Measurements from ENCODE around the gene CTBP2.
"Not testable (repeated sequence)": the region's sequence is repeated elsewhere in the genome, so short reads cannot be mapped to it uniquely, and the experiment has no call there.

The CTBP2 gene

DNA sequence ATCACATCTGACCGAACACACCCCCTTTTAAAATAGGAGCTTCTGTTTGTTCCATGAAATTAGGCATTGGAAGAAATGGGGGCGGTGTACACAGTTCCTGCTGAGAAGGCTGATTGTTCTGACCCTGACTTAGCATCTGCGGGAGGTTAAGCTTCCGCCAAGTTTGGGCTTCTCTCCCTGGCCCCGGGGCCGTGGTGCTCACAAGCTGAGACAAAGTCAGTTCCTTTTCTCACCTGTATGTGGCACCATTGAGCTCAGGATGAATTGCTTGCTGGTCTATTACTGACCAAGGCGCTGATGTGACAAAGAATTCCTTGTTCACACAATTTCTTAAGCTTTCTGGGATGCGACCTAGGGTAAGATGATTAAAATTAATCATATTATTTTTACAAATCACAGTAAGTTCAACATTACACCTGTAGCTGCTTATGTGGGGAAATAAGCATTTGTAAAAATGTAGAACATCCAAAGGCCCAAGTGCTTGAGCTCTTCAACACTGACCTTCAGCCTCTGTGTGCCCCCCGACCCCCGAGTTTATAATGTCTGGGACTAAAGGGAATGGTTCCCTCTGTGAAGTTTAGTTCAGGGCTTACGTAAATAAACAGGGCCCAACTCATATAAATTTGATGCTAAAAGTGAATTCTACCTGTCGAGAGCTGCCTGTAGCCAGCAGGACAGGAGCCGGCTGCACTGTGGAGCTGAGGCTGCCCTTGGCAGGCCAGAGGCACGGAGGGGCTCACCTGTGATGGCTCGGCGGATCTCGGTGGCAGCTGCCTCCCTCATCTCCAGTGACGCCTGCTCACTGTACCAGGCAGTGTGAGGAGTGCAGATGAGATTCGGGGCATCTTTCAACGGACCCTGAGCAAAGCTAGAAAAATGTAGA is 167.7 kb downstream of the CTBP2 start:
- DNase-seq: peak in 1 of 2 donors; percentile 35

DNA sequence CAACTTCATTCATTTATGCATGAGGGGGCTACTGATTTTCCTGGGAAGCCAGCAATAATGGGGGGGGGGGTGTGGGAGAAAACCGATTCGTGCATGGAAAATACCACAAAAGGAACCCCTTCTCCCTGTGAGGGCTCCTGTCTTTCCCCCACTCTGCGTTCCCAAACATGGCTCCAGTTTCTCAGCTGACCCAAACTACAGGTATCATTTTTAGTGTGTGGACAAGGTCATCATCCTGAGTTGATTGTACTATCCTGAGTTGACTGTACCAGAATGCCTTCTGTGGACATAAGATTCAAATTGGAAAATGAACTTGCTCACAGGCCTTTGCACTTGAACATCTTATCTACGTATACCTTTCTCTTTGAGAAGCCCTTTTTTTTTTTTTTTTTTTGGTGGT is 168.5 kb downstream of the CTBP2 start:
- DNase-seq: no peak

DNA sequence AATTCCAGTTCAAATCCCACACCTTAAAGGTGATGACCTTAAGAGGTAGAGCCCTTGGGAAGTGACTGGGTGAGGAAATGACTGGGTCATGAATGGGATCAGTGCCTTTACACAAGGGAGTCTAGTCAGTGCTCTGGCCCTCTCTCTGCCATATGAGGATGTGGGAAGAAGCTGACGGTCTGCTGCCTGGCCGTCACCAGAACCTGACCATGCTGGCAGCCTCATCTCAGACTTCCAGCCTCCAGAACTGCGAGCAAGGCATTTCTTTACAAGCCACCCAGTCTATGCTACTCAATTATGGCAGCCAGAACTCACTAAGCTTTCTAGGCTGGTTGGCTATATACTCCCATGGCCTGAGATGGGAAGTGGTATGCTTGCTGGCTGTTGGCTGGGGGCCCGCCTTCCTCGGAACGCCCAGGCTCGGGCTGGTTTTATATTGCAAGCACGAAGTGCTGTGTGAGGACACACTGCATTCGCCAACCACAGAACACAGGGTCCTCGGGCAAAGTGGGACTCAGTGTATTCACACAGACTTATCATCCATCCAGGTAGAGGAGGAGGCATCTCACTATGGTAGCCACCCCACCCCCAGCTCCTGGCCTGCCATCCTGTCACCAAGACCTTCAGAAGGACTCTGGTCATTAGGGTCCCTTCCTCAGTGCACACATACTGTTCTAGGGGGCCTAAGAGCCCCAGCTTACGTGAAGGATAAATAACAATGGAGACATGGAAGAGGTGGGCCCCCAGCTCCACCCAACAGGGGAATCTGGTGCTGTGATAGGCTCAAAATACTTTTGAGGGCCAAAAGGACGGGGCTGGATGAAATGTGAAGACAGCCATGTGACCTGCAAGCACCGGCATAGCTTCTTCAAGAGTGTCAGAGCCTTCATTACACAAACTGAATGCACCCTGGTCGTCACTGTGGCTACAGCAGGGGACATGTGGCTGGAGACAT is 169.4 kb downstream of the CTBP2 start:
- no peak for DNase-seq

DNA sequence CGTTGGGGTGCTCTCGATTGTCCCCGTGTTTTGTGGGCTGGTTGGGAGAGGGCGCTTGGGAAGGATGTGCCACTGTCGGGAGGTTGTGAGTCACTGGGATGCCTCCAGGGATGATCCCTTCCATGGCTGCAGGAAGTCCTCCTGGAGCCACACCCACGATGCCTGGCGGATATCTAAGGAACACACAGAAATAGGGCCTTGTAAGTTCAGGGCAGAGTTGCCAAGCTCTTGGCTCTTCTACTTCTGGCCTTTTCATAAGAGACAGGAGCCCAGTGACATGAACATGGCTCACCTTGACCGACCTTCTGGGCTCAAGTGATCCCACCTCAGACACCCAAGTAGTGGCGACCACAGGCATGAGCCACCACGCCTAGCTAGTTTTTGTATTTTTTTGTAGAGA is 170.8 kb downstream of the CTBP2 start:
- DNase-seq: no peak

DNA sequence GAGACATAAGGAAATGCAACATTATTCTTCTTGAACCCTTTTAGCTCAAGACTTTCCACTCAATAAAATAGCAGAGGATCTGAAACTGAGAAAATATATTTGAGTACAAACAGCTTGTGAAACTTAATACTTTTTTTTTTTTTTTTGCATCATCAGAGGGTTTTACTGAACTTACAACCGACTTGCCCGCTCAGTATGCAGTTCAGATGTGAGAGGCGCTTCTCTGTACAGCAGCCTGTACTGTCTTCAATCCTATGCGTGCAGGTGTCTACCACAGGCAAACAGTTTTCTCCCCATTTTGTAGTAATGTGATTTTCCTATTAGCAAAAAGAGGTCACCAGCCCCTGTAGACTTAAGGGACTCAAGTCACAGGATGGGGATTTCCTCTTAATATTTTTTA is 171.6 kb downstream of the CTBP2 start:
- not testable (repeated sequence) for DNase-seq

DNA sequence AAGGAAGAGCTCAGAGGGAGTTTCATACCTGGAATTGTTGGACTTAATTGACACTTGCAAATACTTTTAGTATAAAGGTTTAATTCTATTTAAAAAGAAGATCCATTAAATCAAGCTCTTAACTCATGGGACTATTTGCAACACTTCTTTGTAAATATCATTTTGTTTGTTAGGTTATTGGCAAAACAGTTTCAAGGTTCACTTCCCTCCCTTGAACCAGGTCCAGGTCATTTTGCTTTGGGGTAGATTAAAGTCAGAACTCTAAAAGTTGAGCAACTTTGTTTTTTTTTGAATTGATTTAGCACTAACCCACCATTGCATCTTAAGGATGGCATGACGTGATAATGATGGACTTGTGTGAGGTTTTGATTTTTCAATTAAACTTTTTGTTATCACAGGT is 172.6 kb downstream of the CTBP2 start:
- no peak for DNase-seq

DNA sequence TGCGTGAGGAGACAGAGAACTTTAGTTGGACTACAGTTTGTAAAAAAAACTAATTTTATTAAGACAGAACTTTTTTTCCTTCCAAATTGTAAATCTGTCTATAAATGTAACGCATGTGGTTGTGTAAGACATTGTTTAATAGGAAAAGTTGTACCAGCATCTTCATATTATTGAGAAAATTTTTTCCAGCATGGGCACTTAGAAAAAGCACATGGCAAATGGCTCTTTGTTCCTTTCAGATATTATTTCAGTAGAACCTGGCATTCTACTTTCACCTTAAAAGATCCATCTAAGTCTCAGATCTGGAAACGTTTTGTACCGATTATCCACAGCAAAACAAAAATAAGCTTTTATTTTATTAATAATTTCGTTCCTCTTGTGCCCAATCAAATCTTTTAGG is 175.2 kb downstream of the CTBP2 start:
- no peak for DNase-seq

DNA sequence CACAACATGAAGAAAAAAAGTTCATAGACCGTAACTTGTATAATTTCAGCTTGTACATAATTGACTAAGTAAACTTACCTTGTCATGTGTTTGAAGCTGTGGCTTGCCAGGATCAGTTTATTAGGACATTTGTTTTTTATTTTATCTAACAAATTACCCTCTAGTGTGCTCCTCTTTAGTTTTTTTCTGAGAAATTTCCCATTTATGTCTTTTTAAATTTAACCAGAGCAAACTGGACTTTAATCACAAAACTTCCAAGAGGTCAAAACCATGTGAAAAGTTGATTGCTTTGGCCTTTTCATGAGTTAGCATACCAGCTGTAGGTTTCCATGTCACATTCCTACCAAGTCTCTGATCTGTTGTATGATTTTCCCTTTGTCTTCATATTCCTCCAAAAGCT is 176.0 kb downstream of the CTBP2 start:
- no peak for DNase-seq

DNA sequence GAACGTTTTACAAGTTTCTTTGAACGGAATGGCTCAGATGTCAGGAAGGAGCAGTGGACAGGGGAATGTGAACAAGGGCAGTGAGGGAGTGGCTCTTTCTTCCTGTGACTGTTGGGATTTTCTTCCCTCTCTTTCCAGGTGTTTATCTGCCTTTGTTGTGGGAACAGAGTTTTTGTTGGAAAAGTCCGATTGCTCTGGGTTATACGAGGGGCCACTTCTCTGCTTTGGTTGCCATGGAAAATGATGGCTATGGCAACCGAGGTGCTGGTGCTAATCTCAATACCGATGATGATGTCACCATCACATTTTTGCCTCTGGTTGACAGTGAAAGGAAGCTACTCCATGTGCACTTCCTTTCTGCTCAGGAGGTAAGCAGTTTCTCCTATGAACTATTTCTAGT is 177.0 kb downstream of the CTBP2 start:
- no peak for DNase-seq

DNA sequence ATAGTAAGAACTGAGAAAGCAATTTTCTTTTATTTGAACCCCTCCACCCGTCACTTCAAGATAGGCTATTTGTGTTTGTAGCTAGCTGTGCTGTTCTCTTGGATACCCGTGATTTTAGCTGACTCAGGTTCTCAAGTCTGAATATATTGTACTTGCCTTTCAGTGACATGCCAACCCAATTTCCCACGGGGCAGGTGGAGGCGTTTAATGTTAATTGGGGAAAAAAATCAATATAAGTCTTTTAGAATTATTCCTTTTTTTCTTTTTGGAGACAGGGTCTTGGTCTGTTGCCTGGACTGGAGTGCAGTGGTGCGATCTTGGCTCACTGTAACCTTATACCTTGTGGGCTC is 182.0 kb downstream of the CTBP2 start:
- no peak for DNase-seq

DNA sequence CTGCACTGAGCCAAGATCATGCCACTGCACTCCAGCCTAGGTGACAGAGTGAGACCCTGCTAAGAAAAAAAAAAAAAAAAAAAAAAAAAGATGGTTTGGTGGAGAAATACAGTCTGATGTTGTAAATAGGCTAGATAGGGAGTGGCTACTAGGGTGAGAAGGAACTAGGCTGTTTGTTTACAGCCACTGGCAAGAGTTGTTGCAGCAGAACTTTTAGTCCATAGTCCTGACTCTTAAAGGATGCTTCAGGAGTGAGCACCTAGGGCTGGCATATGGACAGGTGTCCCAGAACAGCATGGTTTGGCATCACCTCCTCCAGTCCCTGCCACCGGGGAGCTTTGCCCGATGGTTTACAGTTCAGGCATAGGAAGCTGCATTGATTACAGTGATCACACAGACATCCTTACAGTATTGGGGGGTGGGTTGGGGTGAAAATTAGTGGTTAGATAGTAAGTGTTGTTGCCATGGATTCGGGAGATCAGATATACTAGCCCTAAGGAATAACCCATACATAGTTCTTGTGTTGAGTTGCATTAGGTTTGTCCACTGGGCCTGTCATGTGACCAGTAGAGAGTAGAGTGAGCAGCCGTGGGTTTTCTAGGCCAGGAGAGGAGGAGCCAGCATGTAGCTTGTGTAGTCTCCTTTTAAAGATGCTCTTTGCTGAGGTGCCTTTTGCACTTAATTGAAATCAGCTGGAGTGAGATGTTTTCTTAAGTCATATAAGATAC is 182.6 kb downstream of the CTBP2 start:
- no peak for DNase-seq

DNA sequence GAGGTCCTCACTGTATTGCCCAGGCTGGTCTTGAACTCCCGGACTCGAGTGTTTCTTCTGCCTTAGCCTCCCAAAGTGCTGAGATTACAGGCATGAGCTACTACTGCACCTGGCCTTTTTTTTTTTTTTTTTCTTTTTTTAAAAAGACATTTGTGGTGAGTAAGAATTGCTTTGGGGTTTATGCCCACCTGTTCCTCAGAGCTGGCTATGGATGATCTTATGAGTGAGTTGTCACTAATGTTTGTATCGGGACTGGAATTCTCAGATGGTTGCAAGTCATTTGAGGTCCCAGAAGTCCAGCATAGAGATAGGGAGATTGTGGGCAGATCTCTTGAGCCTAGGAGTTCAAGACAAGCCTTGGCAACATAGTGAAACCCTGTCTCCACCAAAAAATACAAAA is 183.2 kb downstream of the CTBP2 start:
- DNase-seq: no peak

DNA sequence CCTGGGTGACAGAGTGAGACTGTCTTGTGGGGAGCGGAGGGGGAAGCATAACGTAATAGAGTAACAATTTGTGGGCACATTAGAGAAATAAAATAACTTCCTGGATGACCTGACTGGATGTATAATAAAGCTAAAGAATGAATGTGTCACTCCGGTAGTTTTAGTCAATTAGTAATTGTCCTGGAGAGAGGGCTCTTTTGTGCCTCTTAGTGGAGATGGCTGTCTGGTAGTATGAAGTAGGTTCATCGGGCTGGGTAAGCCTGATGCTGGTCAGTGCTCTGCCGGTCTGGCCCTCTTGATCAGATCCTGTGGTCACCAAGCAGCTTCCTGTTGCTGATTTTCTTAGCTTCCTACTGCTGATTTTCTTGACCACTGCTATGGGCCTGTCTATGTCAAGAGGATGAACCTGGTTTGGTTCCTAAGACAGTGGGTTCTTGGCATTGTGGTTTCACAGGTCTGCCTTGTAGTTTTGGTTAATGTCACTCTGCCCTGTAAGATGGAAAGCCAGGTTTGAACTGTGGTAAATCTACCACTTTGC is 184.3 kb downstream of the CTBP2 start:
- DNase-seq: peak in 1 of 2 donors; percentile 7

DNA sequence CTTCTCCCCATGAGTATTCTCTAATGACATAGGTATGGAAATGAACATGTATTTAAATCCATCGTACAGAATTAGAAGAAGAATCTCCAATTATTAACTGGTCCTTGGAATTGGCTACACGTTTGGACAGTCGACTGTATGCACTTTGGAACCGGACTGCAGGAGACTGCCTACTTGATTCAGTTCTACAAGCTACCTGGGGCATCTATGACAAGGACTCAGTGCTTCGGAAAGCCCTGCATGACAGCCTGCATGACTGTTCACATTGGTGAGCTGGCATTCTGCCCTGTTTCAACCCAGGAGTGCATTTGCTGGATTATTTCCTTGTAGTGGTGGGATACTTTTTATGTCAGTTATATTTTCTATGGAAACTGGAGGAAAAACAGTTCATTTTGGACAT is 186.2 kb downstream of the CTBP2 start:
- no peak for DNase-seq

DNA sequence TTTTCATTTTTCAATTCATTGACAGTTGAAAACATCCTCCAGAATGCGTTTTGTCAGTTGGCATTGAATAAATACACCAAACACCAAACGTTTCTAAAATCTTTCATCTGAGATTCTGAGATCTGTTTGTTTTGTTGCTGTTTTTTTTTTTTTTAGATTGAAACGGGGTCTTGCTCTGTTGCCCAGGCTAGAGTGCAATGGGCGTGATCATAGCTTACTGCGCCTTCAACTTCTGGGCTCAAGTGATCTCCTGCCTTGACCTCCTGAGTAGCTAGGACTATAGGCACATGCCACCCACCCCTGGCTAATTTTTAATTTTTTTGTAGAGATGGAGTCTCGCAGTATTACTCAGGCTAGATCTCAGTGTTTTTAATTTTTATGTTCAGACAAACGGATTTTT is 187.7 kb downstream of the CTBP2 start:
- no peak for DNase-seq

DNA sequence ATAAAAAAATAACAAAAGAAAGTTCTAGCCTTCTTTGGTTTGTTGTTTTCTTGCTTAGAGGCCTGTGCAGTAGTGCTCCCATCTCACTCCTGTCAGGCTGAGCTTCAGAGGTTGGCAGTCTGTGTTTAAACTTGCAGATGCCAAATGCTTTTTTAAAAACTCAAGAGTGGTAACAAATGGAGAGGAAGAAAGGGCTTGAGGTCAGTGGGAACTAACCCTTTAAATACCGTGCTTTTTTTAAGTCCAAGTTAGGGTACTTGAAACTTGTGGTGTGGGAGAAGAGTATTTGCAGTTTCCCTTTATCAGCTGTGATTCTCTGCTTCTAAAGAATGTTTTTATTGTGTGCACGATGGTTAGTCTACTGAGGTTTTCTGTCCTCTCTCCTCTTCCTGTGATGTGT is 189.1 kb downstream of the CTBP2 start:
- no peak for DNase-seq

DNA sequence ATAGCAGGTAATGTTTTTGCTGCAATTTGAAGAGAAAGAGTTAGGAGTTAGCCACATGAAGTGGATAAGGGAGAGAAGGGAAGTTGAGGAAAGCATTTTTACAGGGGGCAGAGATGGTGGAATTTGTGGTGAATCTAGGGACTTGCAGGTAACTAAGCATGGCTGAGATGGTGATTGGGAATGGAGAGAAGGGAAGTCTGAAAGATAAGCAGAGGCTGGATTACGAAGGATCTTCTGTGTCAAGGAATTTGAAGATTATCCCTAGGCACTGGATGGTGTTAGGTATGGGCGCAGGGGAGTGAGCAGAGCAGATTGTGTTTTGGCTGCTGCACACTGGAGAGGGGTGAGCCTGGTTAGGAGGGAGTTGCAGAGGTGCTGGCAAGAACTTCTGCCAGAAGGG is 193.1 kb downstream of the CTBP2 start:
- no peak for DNase-seq

DNA sequence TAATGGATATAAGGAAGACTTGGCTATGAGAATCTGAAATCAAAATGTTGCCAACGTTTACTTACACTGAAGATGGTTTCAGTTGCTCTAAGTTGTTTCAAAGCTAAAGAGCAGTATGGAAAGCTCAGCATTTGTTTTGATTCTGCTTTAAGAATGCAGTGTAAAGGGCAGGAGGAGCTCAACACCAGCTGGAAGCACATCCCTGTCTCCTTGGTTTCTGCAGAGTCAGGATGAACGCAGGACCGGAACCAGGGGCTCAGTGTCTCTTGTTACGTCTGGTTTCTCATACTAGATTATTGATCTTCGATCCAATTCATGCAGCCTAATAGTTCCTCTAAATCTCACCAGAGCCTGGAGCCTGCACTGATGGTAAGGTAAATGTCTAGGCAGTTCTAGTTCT is 194.4 kb downstream of the CTBP2 start:
- no peak for DNase-seq

DNA sequence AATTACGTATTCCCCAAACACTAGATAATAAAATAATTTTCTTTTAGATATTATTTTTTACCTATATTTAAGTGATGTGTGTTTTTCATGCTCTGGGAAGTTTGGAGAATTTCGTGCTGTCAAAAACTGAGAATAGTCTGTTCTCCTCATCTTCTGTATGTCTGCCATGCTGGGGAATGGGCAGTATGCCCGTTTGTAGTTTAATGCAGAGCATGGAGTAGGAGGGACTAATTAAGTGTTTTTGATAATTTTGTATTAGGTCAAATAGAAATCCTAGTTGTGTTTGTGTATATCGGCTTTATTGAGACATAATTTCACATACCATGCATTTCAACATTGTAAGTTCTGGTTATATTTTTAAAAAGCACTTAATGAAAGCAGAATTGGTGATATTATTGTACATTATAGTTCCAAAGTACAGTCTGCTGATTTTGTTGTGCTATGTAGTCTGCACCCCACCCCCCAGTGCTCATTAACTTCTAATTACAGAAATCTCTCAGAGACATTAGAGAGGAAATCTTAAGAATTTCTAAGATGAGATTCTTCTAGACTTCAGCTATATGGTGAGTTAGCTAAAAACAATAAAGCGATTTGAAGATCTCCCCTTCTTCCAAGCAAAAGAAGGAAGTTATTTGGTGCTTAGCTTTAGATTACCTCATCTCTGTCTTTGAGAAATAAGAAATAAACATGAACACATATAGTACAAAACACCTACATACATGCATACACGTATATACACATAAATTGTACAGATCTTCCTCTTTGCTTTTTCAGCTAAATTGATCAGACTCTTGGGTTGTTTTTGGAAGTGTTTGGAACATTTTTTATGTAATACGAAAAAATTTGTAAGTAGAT is 196.3 kb downstream of the CTBP2 start:
- DNase-seq: no peak

DNA sequence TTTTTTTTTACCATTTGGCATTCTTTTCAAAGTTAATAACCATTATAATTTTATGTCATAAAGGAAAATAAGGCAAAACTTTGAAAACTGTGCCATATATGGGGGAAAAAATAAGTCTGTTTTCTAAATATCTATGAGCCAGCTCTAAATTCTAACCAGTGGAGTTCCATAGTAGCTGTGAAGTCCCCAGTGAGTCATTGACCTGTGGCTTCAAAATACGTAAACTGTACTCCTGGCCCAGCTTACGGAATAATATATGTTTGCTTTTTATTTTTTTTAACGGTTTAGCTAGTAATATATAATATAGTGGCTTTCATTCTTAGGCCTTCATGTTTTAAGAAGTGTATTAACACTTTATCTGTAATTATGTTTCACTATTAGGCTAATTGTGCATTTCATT is 197.9 kb downstream of the CTBP2 start:
- no peak for DNase-seq

DNA sequence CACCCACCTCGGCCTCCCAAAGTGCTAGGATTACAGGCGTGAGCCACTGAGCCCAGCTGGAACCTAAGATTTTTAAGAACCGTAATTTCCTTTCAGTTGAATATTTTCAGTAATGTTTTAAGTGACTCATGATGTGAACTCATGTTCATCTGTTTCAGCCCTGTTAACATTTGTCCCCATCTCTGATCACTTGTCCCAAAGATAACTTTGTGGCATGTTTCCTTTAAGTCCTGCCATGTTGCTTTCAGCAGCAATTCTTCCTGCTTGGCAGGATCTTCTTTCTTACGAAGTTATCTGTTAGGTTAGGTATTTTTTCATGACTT is 199.2 kb downstream of the CTBP2 start:
- no peak for DNase-seq

DNA sequence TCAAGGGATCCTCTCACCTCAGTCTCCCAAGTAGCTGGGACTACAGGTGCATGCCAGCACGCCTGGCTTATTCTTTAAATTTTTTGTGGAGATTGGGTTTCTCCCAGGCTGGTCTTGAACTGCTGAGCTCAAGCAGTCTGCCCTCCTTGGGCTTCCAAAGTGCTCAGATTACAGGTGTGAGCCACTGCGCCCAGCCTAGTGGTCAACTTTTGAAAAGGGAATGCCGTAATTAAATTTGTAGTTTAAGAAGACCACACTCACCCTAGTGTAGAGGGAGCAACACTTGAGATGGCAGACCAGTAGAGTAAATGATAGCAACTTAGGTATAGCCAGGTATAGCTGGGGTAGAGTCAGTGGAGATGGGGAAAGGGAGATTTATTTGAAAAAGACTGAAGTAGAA is 200.8 kb downstream of the CTBP2 start:
- DNase-seq: no peak
